ENCODE data around the gene WNT3A. TPM values are rescaled to one million over a fixed set of nuclear protein-coding genes. Genes with fewer than 3 reads are reported as not detected.

WNT3A gene
- total and polyA plus RNA-seq, 2 donors (not counting 3 experiments of a cell fraction or from before 2014, with no cell fraction given), result not detected

- H3K27ac ChIP-seq (ENCODE audit: insufficient read depth, low read depth, low read length), result no peak overlapping the region
- no peak overlapping the region for H3K9ac ChIP-seq (replicated peaks; ENCODE audit: extremely low read depth, insufficient read depth, low read length)
- no peaks in the 10 kb centered on the region for H3K27me3 ChIP-seq (ENCODE audit: control insufficient read depth in 2 of 2, insufficient read depth in 2 of 2, low read length in 2 of 2)
- no peaks in the 10 kb centered on the region for H3K9me3 ChIP-seq (replicated peaks; ENCODE audit: control insufficient read depth, insufficient read depth, low read length)
- ChIA-PET CTCF (interaction anchor here (1.2 to 2.1 kb wide), 3 partner anchors 20 to 111 kb away, joined by 9 to 16 read pairs (median 10); no protein-coding TSS in a partner anchor), POLR2A (no interaction called here)
- FAIRE-seq (no peak), DNase-seq (ENCODE audit: low read depth, low spot score) (no peak)
- H3K79me2 ChIP-seq (ENCODE audit: control insufficient read depth, insufficient read depth, low read length), result peaks cover 13% of the 10 kb centered on the region
- intact Hi-C loops (cut with micrococcal nuclease) (no loop called here), dilution Hi-C loops (cut with MboI; ENCODE audit: extremely low pct_ligation_motif_present, low sequenced_read_pairs) (no loop called here)
- no peaks in the 10 kb centered on the region for H3K9me1 ChIP-seq (replicated peaks; ENCODE audit: control insufficient read depth, extremely low read depth, insufficient read depth, low read length)
- H3K4me1 ChIP-seq (ENCODE audit: control insufficient read depth, extremely low read depth, insufficient read depth, low read length), result peaks cover 13% of the 10 kb centered on the region
- H2AFZ ChIP-seq (ENCODE audit: low read depth, low read length), result no peak overlapping the region
- H3K4me3 ChIP-seq (replicated peaks in 1 of 3; ENCODE audit: insufficient read depth in 1 of 3, low read depth in 1 of 3, low read length in 3 of 3), result no peak overlapping the region
- H3K4me2 ChIP-seq (ENCODE audit: insufficient read depth, low read length), result no peak overlapping the region
- no peak for TF ChIP-seq POLR2A (IDR thresholded peaks at IDR 0.05; ENCODE audit: low read depth, low read length)
- TF ChIP-seq MYC (IDR thresholded peaks at IDR 0.05; ENCODE audit: low read depth, low read length), result no peak
- TF ChIP-seq JUN (IDR thresholded peaks at IDR 0.05; ENCODE audit: borderline replicate concordance, insufficient read depth, insufficient read length, low read depth), result no peak
- TF ChIP-seq GATA2 (IDR thresholded peaks at IDR 0.05; ENCODE audit: insufficient read depth, insufficient read length, low read depth, low read length), result no peak
- TF ChIP-seq POLR2AphosphoS5 (IDR thresholded peaks at IDR 0.05; ENCODE audit: insufficient read depth, low read depth, low read length), result no peak
- no peak for TF ChIP-seq CTCF (IDR thresholded peaks at IDR 0.05; ENCODE audit: extremely low read depth in 1 of 2, insufficient read depth in 1 of 2, low read depth in 1 of 2, low read length in 2 of 2)
- TF ChIP-seq EZH2 (IDR thresholded peaks at IDR 0.05; ENCODE audit: borderline replicate concordance, low read depth, low read length, severe bottlenecking), result no peak
- no peak for TF ChIP-seq FOS (IDR thresholded peaks at IDR 0.05; ENCODE audit: borderline replicate concordance, insufficient read depth, low read length)
- no peak for TF ChIP-seq MAX (IDR thresholded peaks at IDR 0.05; ENCODE audit: insufficient read depth, insufficient read length)
- H3K36me3 ChIP-seq (ENCODE audit: control insufficient read depth in 2 of 2, extremely low read depth in 1 of 2, insufficient read depth in 2 of 2, low read length in 2 of 2), result peaks cover 0 to 8% of the 10 kb centered on the region in 2 experiments
- H4K20me1 ChIP-seq (replicated peaks; ENCODE audit: control insufficient read depth, extremely low read depth, insufficient read depth, low read length), result no peaks in the 10 kb centered on the region
- BruUV-seq (replicated peaks), result TSS peak; percentile 57
Observed at GRCh38 chr1:228110556-228110955, 103.8 kb downstream of the WNT3A start.

Small RNA genes within 50 kb of the gene (microRNA-seq; reads per million reads assigned to microRNA genes)
- 5.8 reads per million, percentile 15 among the genes with 10 or more reads in this experiment for gene MIR3620 (ENCODE audit: borderline number of aligned reads, borderline replicate concordance)

Small RNA genes within 50 kb of the gene (small RNA-seq; reads per million reads assigned to genes)
- gene SEPT14P17 (ENCODE audit: insufficient read depth, insufficient read length, low read depth, low replicate concordance), result not detected

Other genes with a start within 250 kb of the WNT3A start
- gene PRSS38, start 191.3 kb upstream of the WNT3A start, total RNA-seq, result not detected in 2 replicates
- gene PRSS38, start 191.3 kb upstream of the WNT3A start, polyA plus RNA-seq, result not detected in 2 replicates
- gene WNT9A, start 59.1 kb upstream of the WNT3A start, total RNA-seq, result 4.1 and 5.4 TPM in 2 replicates
- gene WNT9A, start 59.1 kb upstream of the WNT3A start, polyA plus RNA-seq, result 5.9 and 6.2 TPM in 2 replicates
- 488 and 499 TPM in 2 replicates for gene ARF1, start 75.7 kb downstream of the WNT3A start, total RNA-seq
- gene ARF1, start 75.7 kb downstream of the WNT3A start, polyA plus RNA-seq, result 844 and 1,054 TPM in 2 replicates
- gene C1orf35, start 96.3 kb downstream of the WNT3A start, total RNA-seq, result 21.7 and 23.9 TPM in 2 replicates
- 19.9 and 21.1 TPM in 2 replicates for gene C1orf35, start 96.3 kb downstream of the WNT3A start, polyA plus RNA-seq
- gene MRPL55, start 102.3 kb downstream of the WNT3A start, total RNA-seq, result 57.0 and 58.7 TPM in 2 replicates
- gene MRPL55, start 102.3 kb downstream of the WNT3A start, polyA plus RNA-seq, result 155 and 287 TPM in 2 replicates
- 237 and 239 TPM in 2 replicates for gene GUK1, start 133.3 kb downstream of the WNT3A start, total RNA-seq
- gene GUK1, start 133.3 kb downstream of the WNT3A start, polyA plus RNA-seq, result 742 and 822 TPM in 2 replicates
- gene GJC2, start 142.9 kb downstream of the WNT3A start, total RNA-seq, result 0.90 and 1.2 TPM in 2 replicates
- gene GJC2, start 142.9 kb downstream of the WNT3A start, polyA plus RNA-seq, result 0.58 and 0.75 TPM in 2 replicates
- gene IBA57, start 158.8 kb downstream of the WNT3A start, total RNA-seq, result 7.7 and 9.9 TPM in 2 replicates
- 3.4 and 5.6 TPM in 2 replicates for gene IBA57, start 158.8 kb downstream of the WNT3A start, polyA plus RNA-seq
- gene OBSCN, start 201.0 kb downstream of the WNT3A start, total RNA-seq, result 1.5 and 2.9 TPM in 2 replicates
- gene OBSCN, start 201.0 kb downstream of the WNT3A start, polyA plus RNA-seq, result 1.3 and 1.5 TPM in 2 replicates

All from endothelial cell of umbilical vein (primary cell).